ENCODE results near the gene THSD7A. TPM values are rescaled to one million over a fixed set of nuclear protein-coding genes. Genes with fewer than 3 reads are reported as not detected.

Gene THSD7A
- polyA plus RNA-seq, 5 donors = 9.0 to 20.9 (median 18.8) TPM

- no peak for DNase-seq
These were observed 495.6 kb downstream of the THSD7A start for GRCh38 chr7:11336432-11336831.

- DNase-seq = no peak
These were observed 496.1 kb downstream of the THSD7A start for GRCh38 chr7:11335947-11336346.

GRCh38 chr7:11332865-11333228, 499.2 kb downstream of the THSD7A start:
- DNase-seq = no peak

- no peak for DNase-seq
These were observed 499.7 kb downstream of the THSD7A start for GRCh38 chr7:11332186-11332864.

- DNase-seq = no peak
These were observed 500.6 kb downstream of the THSD7A start for GRCh38 chr7:11331128-11332102.

- no peak for DNase-seq
These were observed 501.3 kb downstream of the THSD7A start for GRCh38 chr7:11330717-11331116.

GRCh38 chr7:11330208-11330607, 501.8 kb downstream of the THSD7A start:
- no peak for DNase-seq

- DNase-seq = no peak
These were observed 502.4 kb downstream of the THSD7A start for GRCh38 chr7:11329626-11330025.

GRCh38 chr7:11328309-11328708, 503.7 kb downstream of the THSD7A start:
- DNase-seq = no peak

GRCh38 chr7:11327633-11328032, 504.4 kb downstream of the THSD7A start:
- no peak for DNase-seq

All from right lung (tissue), 5 donors.